HK-2 (cell line): ENCODE results near the gene NOS3.
"Not testable (repeated sequence)": the region's sequence is repeated elsewhere in the genome, so short reads cannot be mapped to it uniquely, and the experiment has no call there.

Experiments
- DNase-seq: peaks from one replicate; pipeline ENCODE4 v3.0.0-alpha.2; 2018; ENCODE audit not compliant: unreplicated experiment

Gene NOS3

DNA sequence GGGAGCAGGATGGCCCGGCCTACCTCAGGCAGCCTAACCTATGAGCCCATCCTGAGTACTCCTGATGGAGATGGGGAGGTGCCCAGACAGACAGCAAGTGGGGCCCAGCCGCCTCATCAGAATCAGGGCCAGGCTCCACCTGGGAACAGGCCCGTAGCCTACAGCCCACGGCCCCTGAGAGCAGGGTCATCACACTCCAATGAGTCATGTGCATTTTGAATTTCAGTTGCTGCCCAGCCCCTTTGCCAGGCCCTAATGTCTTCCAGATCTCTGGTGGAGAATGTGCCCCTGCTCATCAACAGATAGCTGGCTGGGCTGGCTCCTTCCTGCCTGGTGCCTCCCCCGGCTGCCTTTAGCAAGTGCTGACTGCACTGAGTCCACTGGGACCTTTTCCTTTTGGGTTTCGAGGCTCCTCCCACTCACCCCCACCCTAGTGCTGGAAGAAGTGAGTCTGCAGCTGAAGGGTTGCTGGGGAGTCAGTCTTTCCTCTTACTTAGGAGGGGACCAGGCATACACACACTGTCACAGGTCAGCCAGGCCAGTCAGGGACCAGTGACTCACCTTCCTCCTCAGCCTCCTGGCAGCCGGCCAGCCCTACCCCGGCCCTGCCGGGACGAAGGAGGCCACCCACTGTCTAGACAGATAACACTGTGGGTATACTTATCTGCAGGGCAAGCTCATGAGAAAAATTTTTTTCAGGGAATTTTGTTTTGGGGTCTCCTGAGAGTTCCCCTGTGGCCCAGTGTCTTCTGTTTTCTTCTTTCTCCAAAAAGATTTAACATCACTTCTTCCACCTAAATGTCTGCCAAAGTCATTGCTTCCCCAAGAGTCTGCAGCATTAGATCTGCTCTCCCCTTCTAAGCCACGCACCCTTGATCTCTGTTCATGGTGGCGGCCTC is 48.4 kb downstream of the NOS3 start:
- peak; percentile 97 for DNase-seq

DNA sequence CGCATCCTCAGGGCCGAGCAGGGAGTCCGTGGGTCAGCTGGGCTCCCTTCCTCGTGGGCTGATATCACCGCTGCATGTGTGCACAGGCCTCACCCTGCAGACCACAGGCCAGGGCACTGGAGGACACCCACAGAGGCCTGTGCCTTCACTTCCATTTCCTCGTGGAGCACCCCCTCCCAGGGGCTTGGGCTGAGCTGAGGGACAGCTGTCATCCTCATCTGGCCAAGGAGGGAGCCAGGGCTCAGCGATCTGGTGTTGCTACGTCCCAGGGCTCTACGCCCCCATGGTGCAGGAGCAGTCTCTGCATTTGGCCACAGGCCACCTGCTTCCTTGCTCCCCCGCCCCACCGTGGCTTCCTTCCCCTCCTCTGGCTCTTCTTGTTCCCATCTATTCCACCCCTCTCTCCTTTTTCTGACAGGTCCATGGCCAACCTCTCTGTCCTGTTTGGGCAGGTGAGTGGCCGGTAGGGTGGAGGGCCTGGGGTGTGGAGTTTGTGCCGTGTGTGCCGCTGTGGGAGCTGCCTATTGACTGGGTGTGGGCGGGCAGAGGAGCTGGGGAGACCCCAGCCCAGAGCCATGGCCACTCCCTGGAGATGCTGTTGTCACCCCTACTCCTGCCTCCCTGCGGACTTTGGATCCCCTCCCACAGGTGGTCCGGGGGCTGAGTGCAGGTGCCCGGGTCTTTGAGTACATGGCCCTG is 49.2 kb downstream of the NOS3 start:
- no peak for DNase-seq

DNA sequence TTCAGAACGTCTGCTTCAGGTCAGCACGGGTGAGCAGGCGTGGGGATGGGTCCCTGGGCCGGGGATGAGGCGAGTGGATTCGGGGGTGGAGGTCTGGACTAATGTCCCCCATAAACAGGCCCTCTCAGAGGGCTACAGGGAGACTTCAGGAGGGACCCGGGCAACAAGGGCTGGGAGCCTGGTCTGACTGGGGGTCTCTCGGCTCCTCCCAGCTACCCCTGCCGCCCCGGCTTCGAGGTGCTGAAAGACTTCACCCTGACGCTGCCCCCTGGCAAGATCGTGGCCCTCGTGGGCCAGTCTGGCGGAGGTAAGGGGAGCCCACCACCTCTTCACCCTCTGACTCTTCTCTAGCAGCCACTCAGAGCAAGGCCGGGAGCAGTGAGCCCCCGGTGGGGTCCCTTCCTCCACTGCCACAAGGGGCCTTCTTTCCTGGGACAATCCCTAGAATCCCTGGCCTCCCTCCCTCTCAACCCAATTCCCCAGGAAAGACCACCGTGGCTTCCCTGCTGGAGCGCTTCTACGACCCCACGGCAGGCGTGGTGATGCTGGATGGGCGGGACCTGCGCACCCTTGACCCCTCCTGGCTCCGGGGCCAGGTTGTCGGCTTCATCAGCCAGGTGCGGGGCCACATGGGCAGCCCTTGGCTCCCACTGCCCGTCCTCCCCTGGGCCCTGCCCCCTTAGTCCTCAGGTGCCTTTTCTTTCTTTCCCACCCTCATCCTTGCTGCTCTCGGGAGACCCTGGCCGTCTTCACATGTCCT is 50.0 kb downstream of the NOS3 start:
- no peak for DNase-seq

DNA sequence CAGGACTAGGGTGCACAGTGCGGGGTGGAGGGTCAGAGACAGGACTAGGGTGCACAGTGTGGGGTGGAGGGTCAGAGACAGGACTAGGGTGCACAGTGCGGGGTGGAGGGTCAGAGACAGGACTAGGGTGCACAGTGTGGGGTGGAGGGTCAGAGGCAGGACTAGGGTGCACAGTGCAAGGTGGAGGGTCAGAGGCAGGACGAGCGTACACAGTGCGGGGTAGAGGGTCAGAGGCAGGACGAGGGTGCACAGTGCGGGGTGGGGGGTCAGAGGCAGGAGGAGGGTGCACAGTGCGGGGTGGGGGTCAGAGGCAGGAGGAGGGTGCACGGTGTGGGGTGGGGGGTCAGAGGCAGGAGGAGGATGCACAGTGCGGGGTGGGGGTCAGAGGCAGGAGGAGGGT is 52.6 kb downstream of the NOS3 start:
- not testable (repeated sequence) for DNase-seq

DNA sequence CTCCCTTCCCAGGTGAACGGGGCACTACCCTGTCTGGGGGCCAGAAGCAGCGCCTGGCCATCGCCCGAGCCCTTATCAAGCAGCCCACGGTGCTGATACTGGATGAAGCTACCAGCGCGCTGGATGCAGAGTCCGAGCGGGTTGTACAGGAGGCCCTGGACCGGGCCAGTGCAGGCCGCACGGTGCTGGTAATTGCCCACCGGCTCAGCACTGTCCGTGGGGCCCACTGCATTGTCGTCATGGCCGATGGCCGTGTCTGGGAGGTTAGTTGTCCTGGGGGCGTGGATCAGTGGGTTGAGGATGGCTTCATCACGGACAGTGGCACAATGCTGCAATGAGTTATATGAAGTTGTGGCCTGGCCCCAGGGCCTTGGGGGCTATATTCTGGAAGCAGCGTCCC is 53.1 kb downstream of the NOS3 start:
- no peak for DNase-seq

DNA sequence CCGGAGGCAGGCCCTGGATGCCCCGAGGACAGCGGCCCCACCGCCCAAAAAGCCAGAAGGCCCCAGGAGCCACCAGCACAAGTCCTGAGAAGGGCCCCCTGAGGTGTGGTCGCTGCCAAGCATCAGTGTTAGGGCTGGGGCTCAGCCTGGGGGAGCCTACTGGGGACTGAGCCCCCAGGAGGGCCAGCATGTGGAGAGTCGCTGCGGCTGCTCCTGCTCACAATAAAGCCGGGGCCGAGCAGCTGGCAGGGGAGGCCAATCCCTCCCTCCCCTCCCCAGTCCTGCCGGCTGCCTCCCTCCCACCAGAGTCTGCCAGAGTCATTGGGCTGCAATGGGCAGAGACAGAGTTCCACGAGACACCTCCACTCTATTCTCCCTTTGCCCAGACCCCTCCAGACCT is 54.4 kb downstream of the NOS3 start:
- DNase-seq = no peak

DNA sequence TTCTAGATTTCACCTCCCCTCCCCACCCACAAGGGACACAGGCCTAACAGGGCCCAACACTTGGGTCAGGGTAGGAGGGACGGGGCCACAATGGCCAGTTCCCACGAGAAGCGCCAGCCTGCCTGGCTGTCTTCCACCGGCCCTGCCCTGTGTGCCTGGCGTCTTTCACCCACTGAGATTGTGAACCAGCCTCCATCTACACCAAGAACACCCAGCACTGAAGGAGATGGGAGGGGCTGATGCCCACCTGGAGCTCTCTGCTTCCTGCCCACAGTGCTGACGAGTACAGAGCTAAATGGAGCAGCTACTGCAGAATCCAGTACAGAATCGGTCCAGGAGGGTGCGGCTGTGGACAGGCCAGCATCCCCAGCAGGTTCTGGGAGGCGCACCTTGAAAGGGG is 55.1 kb downstream of the NOS3 start:
- DNase-seq = no peak

DNA sequence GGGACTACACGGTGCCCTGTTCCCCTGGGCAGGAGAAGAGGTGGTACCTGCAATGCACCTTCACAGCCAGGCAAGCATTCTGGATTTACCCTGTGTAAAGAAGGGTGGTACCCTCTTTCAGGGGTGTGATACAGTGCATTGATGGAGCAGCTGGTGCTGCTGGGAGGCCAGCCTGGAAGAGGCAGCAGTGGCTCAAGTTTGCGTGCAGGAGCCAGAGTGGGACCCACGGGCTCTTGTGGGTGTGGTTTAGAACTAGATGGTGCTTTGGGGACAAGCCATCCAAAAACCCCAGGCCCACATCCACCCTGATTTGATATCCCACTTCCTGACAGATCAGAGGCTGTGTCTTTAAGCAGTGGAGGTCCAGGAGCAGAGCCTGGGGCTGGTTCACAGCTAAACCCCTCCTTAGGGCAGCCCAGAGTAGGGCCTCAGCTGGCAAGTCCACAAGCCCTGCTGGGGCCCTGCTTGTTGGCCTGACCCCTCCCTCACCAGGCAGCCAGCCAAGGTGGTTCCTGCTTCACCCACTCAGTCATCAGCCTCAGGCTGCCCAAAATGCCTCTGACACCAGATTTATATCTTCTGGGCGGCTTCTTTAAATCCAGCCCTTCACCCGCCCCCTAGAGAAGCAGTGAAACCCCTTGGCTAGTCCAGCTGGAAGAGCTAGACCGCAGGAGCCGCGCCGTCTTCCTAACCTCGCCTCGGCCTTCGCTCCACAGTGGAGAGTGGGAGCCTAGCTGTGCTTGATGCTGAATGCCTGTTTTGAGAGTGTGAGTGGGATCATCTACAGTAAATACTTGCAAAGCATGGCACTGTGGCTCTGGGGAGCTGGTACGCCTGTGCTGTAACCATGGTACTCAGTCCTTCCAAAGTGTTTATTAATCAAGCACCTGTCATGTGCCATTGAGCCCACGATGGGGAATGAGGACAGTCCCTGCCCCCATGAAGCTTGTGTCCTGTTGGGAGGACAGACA is 56.1 kb downstream of the NOS3 start:
- no peak for DNase-seq

DNA sequence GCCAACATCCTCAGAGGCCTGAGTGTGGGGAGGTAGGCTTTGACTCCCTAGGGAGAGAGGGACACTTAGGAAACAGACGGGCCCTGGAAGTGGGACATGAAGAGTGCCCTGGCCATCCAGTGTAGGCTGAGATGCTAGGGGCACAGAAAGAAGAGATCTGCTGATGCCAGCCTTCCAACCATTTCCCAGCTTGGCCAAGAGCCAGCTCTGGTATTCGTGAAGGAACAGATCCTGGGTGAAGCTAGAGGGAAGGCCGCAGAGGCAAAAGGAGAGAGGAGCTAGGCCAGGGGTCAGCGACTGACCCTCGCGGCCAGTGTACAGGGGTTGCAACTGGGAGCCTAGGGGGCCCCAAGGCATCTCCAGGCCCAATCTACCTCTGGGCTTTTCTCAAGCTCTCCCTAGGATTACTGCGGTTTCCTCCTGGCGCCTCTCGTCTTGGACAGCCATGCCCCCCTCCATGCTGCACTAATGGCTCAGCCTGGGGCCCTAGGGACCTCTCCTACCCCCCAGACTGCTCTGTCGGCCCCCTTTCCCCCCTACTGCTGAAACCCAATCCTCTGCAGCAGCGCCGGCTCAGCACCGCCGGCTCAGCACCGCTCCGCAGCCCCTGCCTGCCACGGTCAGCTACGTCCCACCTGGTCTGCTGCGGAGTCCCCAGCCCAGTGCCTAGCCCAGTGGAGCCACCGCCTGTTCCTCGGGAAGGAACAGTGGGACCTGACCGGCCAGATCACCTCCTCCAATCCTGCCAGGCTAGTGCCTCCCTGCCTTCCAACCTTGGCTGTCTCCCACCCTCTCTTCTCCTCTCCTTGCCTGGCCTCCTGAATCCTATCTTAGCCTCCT is 57.4 kb downstream of the NOS3 start, which contains the start of gene ASIC3:
Gene ASIC3 (plus strand): TSS at position 556 of the 840 bp plus-strand sequence. CDS start 355 bp downstream, outside the sequence.
- no peak for DNase-seq

DNA sequence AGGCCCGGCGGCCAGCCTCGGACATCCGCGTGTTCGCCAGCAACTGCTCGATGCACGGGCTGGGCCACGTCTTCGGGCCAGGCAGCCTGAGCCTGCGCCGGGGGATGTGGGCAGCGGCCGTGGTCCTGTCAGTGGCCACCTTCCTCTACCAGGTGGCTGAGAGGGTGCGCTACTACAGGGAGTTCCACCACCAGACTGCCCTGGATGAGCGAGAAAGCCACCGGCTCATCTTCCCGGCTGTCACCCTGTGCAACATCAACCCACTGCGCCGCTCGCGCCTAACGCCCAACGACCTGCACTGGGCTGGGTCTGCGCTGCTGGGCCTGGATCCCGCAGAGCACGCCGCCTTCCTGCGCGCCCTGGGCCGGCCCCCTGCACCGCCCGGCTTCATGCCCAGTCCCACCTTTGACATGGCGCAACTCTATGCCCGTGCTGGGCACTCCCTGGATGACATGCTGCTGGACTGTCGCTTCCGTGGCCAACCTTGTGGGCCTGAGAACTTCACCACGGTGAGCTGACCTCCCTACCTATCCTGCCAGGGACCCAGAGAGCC is 58.2 kb downstream of the NOS3 start:
- DNase-seq = no peak

DNA sequence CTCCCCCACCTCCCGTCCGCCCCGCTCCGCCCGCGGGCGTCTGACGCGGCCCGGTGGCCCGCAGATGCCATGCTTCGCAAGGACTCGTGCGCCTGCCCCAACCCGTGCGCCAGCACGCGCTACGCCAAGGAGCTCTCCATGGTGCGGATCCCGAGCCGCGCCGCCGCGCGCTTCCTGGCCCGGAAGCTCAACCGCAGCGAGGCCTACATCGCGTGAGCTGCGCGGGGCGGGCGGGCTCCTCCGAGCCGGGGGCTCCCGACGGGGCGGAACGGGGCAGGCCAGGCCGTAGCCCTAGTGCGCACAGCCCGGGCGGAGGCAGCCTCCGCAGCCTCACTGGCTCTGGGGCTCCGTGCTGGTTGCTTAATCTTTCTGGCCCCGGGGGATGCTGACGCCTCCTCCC is 60.3 kb downstream of the NOS3 start:
- DNase-seq = no peak

DNA sequence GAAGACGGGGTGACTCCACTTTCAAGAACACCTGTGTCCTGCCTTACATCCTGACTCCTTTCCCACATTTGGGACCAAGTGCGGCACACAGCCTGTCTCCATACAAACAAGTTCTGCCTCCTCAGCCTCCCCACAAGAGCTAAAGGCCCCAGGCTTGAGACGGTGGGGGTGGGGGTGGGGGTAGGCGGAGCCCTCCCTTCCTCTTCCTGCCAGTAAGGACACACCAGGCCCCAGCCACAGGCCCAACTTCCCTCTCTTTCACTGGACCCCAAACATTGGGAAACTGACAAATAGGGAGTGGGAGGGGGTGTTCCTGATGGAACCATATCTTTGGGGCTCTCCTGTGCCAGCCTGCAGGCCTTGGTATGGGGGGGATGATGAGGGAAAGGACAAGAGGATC is 62.3 kb downstream of the NOS3 start:
- no peak for DNase-seq

DNA sequence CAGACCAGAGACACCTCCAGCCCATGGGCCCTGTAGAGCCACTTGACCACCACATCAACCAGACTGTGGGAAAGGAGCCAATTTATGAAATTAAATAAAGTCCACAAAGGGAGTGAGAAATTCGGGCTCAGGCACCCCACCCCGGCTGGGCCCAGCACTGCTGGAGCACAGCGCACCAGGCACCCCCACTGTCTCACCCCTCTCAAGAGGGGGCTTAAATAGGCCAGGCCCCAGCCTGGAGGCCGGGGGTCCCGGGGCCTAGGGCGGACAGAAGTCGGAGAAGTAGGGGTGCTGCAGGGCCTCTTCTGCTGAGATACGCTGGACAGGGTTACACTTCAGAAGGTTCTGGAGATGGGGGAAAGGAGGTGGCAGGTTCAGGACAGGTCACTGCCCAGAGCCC is 62.9 kb downstream of the NOS3 start:
- no peak for DNase-seq

DNA sequence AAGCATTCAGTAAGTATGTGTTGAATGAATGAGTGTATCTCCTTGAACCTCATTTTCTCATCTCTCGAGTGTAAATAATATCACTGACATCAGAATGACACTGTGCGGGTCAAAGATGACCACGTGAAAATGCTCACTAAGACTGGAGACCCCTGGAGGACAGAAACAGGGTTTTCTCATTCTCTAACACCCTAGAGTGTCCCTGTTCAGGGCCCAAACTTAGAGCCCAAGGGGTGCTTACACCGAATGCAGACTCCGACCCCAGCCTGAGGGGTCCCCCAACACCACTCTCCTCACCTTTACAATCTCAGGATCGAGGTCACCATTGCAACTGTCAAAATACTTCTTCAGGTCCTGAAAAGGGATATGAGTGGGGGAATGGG is 65.5 kb downstream of the NOS3 start:
- DNase-seq = no peak

DNA sequence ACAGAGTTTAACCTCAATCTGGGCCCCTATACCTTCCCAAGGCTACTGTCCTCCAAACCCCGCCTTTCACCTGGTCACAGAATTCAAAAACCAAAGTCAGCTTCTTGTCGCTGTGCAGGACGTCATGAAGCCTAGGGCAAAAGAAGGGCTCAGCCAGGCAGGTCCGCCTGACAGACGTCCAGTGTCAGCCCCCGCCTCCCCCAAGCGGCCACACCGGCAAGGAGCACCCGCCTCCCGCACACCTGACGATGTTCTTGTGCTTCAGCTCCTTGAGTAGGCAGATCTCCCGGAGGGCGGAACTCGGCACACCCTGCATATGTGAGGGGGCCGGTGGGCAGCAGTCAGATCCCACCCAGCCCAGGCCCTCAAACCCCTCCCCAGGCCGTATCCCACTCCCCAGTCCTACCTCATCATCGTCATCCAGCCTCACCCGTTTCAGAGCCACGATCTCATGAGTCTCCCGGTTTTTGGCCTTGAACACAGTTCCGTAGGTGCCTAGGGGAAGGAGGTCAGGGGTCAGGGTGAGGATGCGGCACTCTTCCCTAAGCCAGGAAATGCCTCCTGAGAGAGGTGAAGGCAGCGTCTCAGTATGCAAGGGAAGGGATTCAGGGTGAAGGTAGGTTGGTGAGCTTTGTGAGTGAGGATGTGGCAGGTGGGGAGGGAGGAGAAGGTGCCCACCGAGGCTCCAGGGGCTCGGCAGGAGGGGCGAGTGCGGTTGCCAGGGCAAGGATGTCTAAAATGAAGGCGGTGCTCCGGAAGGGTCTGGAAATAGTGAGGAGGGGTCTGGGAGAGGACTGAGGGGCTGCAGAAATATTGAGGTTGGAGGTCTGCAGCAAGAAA is 66.1 kb downstream of the NOS3 start:
- no peak for DNase-seq

DNA sequence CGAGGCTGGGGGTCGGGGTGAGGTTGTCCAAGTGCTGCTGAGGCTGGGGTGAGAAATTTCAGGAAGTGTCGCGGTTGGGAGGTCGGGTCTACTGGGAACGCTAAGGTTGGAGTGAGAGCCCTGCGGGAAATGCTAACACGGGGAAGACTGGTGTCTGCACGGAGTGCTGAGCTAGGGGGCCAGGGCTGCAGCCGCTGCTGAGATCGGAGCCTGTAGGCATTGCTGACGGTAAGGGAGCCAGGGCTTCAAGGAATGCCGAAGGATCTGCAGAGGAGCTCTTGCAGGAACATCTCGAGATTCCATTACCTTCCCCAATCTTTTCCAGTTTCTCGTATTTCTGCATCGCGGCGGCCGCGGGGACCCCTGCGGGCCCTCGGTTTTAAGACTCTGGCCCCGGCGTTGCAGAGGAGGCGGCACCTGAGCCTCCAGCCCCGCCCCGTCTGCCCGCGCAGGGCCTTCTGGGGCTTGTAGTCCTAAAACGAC is 66.7 kb downstream of the NOS3 start, which contains the start of gene CDK5:
Gene CDK5 (minus strand): TSS at position 392 of the 483 bp plus-strand sequence. CDS start 49 bp downstream, at position 343.
- DNase-seq = no peak

DNA sequence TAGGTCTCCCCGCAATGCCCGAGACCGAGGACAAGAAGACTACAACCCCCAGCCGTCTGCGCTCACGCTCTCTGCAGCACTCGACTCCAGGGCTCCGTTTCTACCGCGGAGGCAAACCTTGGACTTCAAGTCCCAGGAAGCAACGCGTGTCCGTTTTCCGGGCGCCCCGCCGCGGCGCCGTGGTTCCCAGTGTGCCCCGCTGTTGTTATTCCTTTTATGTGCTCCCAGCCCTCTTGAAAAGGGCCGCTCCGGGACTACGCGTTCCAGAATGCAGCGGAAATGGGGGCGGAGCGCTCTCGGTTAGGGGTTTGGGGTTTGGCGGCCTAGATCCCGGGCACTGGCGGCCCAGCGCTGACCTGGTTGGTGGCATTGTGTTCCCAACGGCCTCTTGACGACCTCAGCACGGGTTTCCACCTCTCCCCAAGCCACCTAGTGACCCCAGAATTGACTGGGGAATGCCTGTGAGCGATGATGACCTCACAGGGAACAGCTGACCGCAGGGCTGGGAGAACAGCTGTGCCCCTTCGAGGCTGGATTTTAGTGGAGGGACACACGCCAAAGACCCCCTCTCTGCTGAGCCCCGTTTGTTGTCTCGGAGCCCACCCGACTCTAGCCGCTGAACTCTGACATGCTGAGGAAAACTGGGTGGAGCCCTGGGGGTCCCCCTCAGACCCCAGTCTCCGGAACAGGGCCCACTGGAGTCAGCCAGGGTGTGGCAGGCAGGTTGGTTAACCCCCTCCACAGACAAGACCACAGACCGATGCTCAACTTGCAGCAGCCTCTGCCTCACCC is 67.4 kb downstream of the NOS3 start:
- peak; percentile 98 for DNase-seq
